Peyer's patch (tissue), 4 donors: ENCODE measurements around the gene NECAB3. TPM values are rescaled to one million over a fixed set of nuclear protein-coding genes. Genes with fewer than 3 reads are reported as not detected.

Source experiments
- DNase-seq, 3 donors: peaks; one replicate each; pipeline ENCODE4 v3.0.0-alpha.2; 2017 to 2019
- H3K27ac ChIP-seq, 4 donors: fragments of 200-600 bp; sonication (generic); one replicate each; pipeline ENCODE4 v1.5.1; 2016 to 2019
- H3K27me3 ChIP-seq, 2 donors: fragments of 200-600 bp; sonication (generic); one replicate each; pipeline ENCODE4 v1.5.1; 2019
- H3K36me3 ChIP-seq, 3 donors: fragments of 200-600 bp; sonication (generic); one replicate each; pipeline ENCODE4 v1.5.1; 2016 to 2019
- H3K4me1 ChIP-seq, 4 donors: fragments of 200-600 bp; sonication (generic); one replicate each; pipeline ENCODE4 v1.5.1; 2016 to 2019
- H3K4me3 ChIP-seq, 4 donors: fragments of 200-600 bp; sonication (generic); 1 replicate in 3 of 4; 2 replicates in 1 of 4; pipeline ENCODE4 v1.5.1; 2016 to 2019; ENCODE audit warnings: mild to moderate bottlenecking in 1 of 4
- H3K9me3 ChIP-seq, 4 donors: fragments of 200-600 bp; sonication (generic); one replicate each; pipeline ENCODE4 v1.5.1; 2016 to 2019; ENCODE audit warnings: mild to moderate bottlenecking in 1 of 4
- CTCF ChIP-seq, 6 experiments: fragments of 450-650 bp in 4 of 6; fragments of 200-600 bp in 2 of 6; sonication (generic) in 1 of 6; IDR thresholded peaks; one replicate each; pipeline ENCODE4 v1.5.1; 2017 to 2019; ENCODE audit warnings: antibody characterized with exemption in 6 of 6, mild to moderate bottlenecking in 3 of 6, moderate library complexity in 1 of 6
- POLR2A ChIP-seq, 2 donors: fragments of 450-650 bp; IDR thresholded peaks; one replicate each; pipeline ENCODE4 v1.5.1; 2017; ENCODE audit warnings: antibody characterized with exemption in 2 of 2, mild to moderate bottlenecking in 2 of 2, moderate library complexity in 2 of 2
- total RNA-seq, 4 donors: library from RNA; depleted of rRNA; stranded (reverse); fragments of >200 nt; gene quantifications; one replicate each; pipeline ENCODE4 v1.1.0, GENCODE V29; 2016

Gene NECAB3
- total RNA-seq, 4 donors from 2014 or later = 77.1 to 146 (median 110) TPM

- H3K9me3 ChIP-seq = no peaks in the 10 kb centered on the region
- no peak overlapping the region for H3K27ac ChIP-seq
- no peak overlapping the region for H3K4me3 ChIP-seq
- no peaks in the 10 kb centered on the region for H3K4me1 ChIP-seq
- no peak for DNase-seq
- H3K27me3 ChIP-seq = no peaks in the 10 kb centered on the region
- H3K36me3 ChIP-seq = peaks cover 0 to 92% (median 0%) of the 10 kb centered on the region in 3 donors
- no peak for TF ChIP-seq CTCF (IDR thresholded peaks at IDR 0.05)
- no peak for TF ChIP-seq POLR2A (IDR thresholded peaks at IDR 0.05)
These were observed 46.5 kb downstream of the NECAB3 start for GRCh38 chr20:33627577-33628216.

GRCh38 chr20:33626190-33626589, 48.0 kb downstream of the NECAB3 start:
- no peaks in the 10 kb centered on the region for H3K27me3 ChIP-seq
- TF ChIP-seq CTCF (IDR thresholded peaks at IDR 0.05) (no peak), POLR2A (IDR thresholded peaks at IDR 0.05) (no peak)
- H3K9me3 ChIP-seq = no peaks in the 10 kb centered on the region
- DNase-seq = no peak
- no peak overlapping the region for H3K4me3 ChIP-seq
- no peaks in the 10 kb centered on the region for H3K4me1 ChIP-seq
- peaks cover 0 to 82% (median 0%) of the 10 kb centered on the region in 3 donors for H3K36me3 ChIP-seq
- no peak overlapping the region for H3K27ac ChIP-seq

- no peak for TF ChIP-seq CTCF (IDR thresholded peaks at IDR 0.05)
- no peak for TF ChIP-seq POLR2A (IDR thresholded peaks at IDR 0.05)
- peaks cover 0 to 75% (median 0%) of the 10 kb centered on the region in 3 donors for H3K36me3 ChIP-seq
- no peak overlapping the region for H3K4me3 ChIP-seq
- H3K4me1 ChIP-seq = no peaks in the 10 kb centered on the region
- H3K9me3 ChIP-seq = no peaks in the 10 kb centered on the region
- DNase-seq = no peak
- H3K27me3 ChIP-seq = no peaks in the 10 kb centered on the region
- no peak overlapping the region for H3K27ac ChIP-seq
These were observed 49.8 kb downstream of the NECAB3 start for GRCh38 chr20:33624399-33624798.

GRCh38 chr20:33622705-33623365, 51.4 kb downstream of the NECAB3 start:
- TF ChIP-seq POLR2A (IDR thresholded peaks at IDR 0.05) (no peak), CTCF (IDR thresholded peaks at IDR 0.05) (no peak)
- peaks cover 0 to 59% (median 0%) of the 10 kb centered on the region in 3 donors for H3K36me3 ChIP-seq

GRCh38 chr20:33621717-33622400, 52.4 kb downstream of the NECAB3 start:
- TF ChIP-seq POLR2A (IDR thresholded peaks at IDR 0.05) = no peak
- DNase-seq = no peak

More at GRCh38 chr20:33622705-33623365, 51.4 kb downstream of the NECAB3 start:
- H3K4me3 ChIP-seq = no peak overlapping the region
- no peaks in the 10 kb centered on the region for H3K4me1 ChIP-seq
- no peaks in the 10 kb centered on the region for H3K9me3 ChIP-seq
- H3K27ac ChIP-seq = no peak overlapping the region
- H3K27me3 ChIP-seq = no peaks in the 10 kb centered on the region
- DNase-seq = no peak

GRCh38 chr20:33612001-33612400, 62.2 kb downstream of the NECAB3 start:
- TF ChIP-seq POLR2A (IDR thresholded peaks at IDR 0.05) = no peak
- no peak for TF ChIP-seq CTCF (IDR thresholded peaks at IDR 0.05)
- no peak for DNase-seq
- no peaks in the 10 kb centered on the region for H3K4me1 ChIP-seq
- no peak overlapping the region for H3K4me3 ChIP-seq
- H3K27me3 ChIP-seq = no peaks in the 10 kb centered on the region
- no peak overlapping the region for H3K27ac ChIP-seq
- no peaks in the 10 kb centered on the region for H3K9me3 ChIP-seq
- peaks cover 0 to 86% (median 0%) of the 10 kb centered on the region in 3 donors for H3K36me3 ChIP-seq

More at GRCh38 chr20:33621717-33622400, 52.4 kb downstream of the NECAB3 start:
- Histone ChIP-seq H3K4me1 (no peaks in the 10 kb centered on the region), H3K4me3 (no peak overlapping the region), H3K27ac (no peak overlapping the region), H3K27me3 (no peaks in the 10 kb centered on the region), H3K9me3 (no peaks in the 10 kb centered on the region), H3K36me3 (peaks cover 0 to 49% (median 0%) of the 10 kb centered on the region in 3 donors)
